HG03196 (cell line): ENCODE data around the gene TUBGCP2.

Experiments
- ATAC-seq: cut with Tn5 transposase; IDR thresholded peaks from one replicate; pipeline ENCODE4 v1.9.1; 2021; ENCODE audit not compliant: unreplicated experiment

Gene TUBGCP2

GRCh38 chr10:133251388-133252222 lies 57.1 kb downstream of the TUBGCP2 start:
- ATAC-seq, result no peak

- ATAC-seq, result no peak
Observed at GRCh38 chr10:133249975-133250754, 58.5 kb downstream of the TUBGCP2 start.

GRCh38 chr10:133249094-133249780 lies 59.4 kb downstream of the TUBGCP2 start:
- ATAC-seq, result no peak

- ATAC-seq, result no peak
Observed at GRCh38 chr10:133248334-133248715, 60.3 kb downstream of the TUBGCP2 start.

GRCh38 chr10:133247681-133248333 lies 60.9 kb downstream of the TUBGCP2 start:
- ATAC-seq, result no peak

GRCh38 chr10:133246236-133246626 lies 62.4 kb downstream of the TUBGCP2 start:
- no peak for ATAC-seq

GRCh38 chr10:133245439-133246235 lies 63.0 kb downstream of the TUBGCP2 start:
- no peak for ATAC-seq

GRCh38 chr10:133243593-133243992 lies 65.1 kb downstream of the TUBGCP2 start:
- no peak for ATAC-seq

GRCh38 chr10:133242611-133243356 lies 65.9 kb downstream of the TUBGCP2 start:
- no peak for ATAC-seq

- no peak for ATAC-seq
Observed at GRCh38 chr10:133241501-133242205, 67.0 kb downstream of the TUBGCP2 start.

GRCh38 chr10:133239990-133240389 lies 68.7 kb downstream of the TUBGCP2 start:
- ATAC-seq, result no peak

GRCh38 chr10:133238466-133238804 lies 70.2 kb downstream of the TUBGCP2 start:
- ATAC-seq, result no peak

GRCh38 chr10:133237588-133238465 lies 70.8 kb downstream of the TUBGCP2 start, which contains the start of gene VENTX:
TSS of gene VENTX (plus strand) at chr10:133237855. CDS start at chr10:133237915, 60 bp downstream.
- no peak for ATAC-seq

GRCh38 chr10:133237241-133237587 lies 71.5 kb downstream of the TUBGCP2 start:
- no peak for ATAC-seq

- ATAC-seq, result no peak
Observed at GRCh38 chr10:133236401-133237240, 72.1 kb downstream of the TUBGCP2 start.

- ATAC-seq, result no peak
Observed at GRCh38 chr10:133235932-133236331, 72.7 kb downstream of the TUBGCP2 start.

- no peak for ATAC-seq
Observed at GRCh38 chr10:133235265-133235855, 73.3 kb downstream of the TUBGCP2 start.
